ENCODE data around the gene C3orf70. TPM values are rescaled to one million over a fixed set of nuclear protein-coding genes. Genes with fewer than 3 reads are reported as not detected.

Gene C3orf70
- total RNA-seq, 1 experiment from 2014 or later: not detected

DNA sequence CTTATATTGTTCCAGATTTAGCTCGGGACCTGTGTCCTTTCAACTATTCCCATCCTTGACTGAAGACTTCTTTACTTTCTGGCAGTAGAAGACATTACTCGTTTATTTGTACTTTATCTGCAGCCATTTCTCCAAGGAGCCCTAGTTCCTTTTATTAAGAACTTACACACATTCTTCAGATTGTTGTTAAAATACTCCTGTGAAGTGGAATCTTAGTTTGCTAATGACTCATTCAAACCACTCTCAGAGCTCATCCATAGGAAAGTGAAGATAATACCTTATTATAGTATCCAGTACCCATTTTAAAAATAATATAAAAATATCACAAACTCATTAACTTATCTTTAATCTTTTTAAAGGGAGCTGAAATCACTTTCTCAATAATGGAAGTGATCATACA is 63.5 kb downstream of the C3orf70 start:
- no peak for DNase-seq (ENCODE audit: extremely low read depth, low read depth)

DNA sequence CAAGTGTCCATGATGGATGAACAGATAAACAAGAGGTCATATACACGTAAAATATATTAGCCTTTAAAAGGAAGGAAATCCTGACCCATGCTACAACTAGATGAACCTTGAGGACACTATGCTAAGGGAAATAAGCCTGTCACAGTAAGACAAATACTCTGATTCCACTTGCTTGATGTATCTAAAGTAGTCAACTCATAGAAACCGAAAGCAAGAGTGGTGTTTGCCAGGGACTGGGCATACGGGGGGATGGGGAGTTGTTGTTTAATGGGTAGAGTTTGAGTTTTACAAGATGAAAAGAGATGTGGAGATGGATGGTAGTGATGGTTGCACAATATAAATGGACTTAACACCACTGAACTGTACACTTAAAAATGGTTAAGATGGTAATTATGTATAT is 65.4 kb downstream of the C3orf70 start:
- no peak for DNase-seq (ENCODE audit: extremely low read depth, low read depth)

DNA sequence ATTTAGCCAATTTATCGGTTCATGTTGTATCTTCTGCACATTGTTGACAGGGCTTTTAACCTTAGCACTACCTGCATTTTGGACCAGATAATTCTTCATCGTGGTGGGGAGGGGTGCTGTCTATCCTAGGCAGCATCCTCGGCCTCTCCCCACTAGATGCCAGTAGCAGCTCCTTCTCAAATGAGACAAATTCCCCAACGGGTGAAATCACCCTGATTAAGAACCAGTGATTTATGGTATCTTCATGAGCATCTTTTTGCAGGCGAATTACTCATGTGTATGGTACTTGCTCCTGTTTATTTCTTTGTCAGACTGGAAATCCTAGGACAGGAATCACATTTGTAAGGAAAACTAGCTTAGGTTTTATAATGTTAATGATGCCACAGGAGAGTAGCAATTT is 68.0 kb downstream of the C3orf70 start:
- no peak for DNase-seq (ENCODE audit: extremely low read depth, low read depth)

DNA sequence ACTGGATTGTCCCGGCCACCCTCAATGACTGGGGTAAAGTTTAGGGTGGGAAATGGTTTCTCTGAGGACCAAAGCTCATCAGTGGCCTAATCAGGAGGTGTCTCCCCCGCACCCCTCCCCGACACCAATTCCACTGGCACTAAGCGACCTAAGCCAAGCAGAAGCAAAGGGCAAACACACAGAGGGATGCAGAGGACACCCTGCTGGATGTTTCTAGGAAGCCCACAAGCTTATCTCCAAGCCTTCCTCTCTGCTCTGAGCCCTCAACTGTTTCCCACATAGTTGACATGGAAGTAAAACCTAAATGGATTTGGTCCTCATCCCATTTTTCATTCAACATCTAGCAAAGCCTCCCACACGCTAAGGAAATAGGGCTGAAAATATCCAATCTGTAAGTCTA is 68.5 kb downstream of the C3orf70 start:
- DNase-seq (ENCODE audit: extremely low read depth, low read depth): no peak

DNA sequence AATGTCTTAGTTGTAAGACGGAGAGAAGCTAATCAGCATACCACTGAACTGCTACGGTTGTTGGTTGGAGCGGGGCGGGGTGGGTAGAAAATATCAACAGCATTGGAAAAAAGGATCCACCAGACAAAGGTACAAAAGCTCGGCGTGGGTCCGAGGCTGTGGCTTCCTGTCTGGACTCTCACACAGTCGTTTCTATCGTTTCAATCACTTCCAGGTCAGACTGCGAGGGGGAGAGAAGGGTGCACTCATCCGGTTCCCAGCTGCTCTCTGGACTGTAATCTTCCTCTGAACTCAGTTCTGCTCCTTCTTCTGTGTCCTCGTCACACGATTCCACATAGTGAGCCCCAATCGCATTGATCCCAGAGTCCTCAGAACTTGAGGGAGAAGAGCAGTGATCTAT is 70.0 kb downstream of the C3orf70 start:
- DNase-seq (ENCODE audit: extremely low read depth, low read depth): no peak

DNA sequence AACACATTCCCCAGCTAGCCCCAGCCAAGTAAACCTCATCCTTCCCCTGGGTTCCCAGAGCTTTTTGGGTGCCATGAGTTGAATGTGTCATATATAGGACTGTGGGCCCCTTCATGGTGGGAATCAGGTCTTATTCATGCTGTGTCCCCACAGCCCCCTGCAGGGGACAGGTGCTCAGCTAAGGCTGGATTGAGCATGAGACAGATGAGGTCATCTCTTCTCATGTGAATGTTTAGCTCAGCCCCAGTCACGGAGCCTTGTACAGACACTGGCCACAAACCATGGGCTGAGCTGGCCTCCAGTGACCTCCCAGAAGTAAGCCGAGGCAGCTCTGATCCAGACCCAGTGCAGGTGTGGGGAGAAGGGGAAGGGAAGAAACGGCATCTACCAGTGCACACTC is 70.7 kb downstream of the C3orf70 start:
- no peak for DNase-seq (ENCODE audit: extremely low read depth, low read depth)

DNA sequence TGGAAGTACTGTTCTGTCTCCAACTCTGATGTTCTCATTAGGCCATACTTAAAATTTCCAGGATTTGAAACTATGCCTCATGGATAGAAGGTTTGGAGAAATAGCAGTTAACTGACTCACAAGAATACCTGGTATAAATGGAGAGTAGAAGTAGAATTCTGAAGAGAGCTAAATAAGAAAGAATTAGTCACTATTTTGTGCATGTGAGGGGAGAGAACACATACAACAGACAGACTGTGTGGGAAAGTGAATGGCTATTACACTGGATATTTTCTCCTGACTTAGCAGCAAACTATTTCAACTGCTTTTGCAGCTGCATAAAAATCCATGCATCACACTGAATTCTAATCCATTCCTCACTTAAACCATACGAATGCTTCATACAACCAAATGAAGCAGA is 71.3 kb downstream of the C3orf70 start:
- DNase-seq (ENCODE audit: extremely low read depth, low read depth): no peak

DNA sequence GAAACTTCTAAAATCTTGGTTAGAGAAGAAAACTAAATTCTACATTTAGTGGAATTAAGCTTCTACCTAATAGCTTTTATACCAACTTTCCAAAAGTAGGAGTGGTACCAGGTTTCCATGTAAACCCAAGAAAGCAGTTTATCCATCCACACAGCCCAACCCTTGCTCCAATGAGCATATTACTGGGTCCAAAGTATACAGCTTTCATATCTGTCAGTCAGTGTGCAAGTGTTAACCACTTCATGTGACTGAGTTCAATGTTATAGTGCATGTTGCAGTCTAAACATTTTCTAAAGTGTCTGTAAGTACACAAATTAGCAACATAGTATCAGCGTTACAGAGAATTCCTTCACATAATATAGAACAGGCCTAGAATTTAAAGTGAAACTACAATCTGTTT is 73.2 kb downstream of the C3orf70 start:
- DNase-seq (ENCODE audit: extremely low read depth, low read depth): no peak

DNA sequence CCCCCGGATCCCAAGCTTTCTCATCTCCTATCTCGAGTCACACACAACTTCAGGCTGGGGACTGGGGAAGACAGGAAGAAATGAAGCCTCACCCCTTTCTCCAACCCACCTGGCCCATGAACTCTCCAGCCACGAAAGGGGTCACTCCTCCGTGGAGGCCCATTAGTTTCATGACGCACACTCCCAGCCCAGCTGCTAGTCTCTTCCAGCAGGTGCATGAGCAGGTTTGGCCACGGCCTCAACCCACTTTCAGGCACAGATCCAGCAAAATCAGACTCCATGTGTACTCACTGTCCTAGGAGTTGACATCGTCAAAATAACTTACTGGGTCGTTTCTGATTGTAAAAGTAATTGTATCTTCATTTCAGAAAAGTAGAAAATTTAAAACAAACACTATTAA is 76.6 kb downstream of the C3orf70 start:
- DNase-seq (ENCODE audit: extremely low read depth, low read depth): no peak

DNA sequence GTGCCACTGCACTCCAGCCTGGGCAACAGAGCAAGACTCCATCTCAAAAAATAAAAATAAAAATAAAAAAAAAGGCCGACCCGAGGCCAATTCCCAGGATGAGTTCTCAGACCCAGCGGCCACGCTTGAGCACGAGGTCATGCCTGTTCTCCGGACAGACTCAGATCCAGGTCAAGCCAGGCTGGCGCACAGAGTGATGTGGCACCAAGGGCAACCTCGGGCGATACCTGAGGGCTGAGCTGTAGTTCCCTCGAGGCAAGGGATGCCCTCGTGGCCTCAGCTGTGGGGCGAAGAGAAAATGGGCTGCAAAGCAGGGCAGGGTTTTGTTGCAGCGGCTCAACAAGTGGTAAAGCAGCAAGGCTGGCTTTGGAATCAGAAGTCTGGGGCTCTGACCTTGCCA is 77.3 kb downstream of the C3orf70 start:
- no peak for DNase-seq (ENCODE audit: extremely low read depth, low read depth)

DNA sequence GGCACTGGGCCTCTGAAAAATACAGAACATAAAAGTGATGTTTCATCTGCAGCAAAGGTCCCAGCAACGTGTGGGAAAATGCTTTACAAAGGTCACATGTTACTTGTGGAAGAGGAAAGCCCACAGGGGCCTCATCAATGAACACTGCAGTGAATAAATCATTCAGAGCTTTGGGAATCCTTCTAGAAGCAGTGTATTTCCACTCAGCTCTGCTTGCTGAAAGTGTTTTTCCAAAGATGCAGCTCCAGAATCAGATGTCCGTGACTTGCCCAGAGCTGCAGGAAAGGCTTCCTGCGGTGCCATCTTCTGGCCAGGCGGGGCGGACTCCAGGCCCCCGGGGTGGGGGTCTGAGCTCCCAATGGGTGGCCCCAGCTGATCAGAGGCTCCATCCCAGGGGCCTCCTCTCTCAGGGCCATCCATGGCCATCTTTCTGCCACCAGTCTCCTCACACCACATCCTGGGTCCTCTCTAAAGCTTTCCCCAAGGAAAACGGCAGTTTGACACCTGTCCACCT is 81.5 kb downstream of the C3orf70 start:
- no peak for DNase-seq (ENCODE audit: extremely low read depth, low read depth)

DNA sequence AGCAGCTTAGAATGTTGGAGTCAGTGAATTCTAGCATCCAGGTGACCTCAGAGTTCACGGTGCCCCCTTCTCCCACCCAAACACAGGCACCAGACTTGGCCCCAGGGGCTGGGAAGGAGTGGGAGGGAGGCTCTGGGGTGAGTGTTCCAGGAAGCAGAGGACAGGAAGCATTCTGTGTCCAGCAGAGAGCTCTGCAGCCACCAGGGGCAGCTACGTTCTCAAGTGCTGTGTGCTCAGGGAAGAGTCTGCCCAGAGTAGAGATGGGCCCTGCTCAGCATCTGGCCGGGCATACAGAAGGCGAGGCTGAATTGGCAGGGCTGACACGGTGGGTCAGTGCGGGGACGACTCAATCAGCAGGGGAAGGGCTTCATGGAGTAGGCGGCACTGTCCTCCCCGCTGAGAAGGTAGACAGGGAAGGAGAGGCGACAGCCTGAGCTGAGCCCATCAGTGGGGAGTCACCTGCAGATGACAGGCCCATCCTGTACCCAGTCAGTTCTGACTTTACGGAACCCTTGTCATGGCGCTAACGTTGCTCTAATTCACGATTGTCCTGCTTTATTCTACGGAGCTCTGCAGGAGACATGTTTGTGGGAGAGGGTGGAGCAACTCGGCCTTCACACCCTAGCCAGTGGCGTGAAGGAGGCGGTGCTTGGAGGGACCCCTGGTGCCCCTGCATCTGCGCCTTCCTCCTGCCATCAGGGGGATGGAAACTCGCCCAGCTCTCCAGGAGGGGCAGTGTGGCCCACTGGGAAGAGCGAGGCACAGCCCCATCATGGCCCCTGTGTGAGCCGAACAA is 82.2 kb downstream of the C3orf70 start:
- no peak for DNase-seq (ENCODE audit: extremely low read depth, low read depth)

DNA sequence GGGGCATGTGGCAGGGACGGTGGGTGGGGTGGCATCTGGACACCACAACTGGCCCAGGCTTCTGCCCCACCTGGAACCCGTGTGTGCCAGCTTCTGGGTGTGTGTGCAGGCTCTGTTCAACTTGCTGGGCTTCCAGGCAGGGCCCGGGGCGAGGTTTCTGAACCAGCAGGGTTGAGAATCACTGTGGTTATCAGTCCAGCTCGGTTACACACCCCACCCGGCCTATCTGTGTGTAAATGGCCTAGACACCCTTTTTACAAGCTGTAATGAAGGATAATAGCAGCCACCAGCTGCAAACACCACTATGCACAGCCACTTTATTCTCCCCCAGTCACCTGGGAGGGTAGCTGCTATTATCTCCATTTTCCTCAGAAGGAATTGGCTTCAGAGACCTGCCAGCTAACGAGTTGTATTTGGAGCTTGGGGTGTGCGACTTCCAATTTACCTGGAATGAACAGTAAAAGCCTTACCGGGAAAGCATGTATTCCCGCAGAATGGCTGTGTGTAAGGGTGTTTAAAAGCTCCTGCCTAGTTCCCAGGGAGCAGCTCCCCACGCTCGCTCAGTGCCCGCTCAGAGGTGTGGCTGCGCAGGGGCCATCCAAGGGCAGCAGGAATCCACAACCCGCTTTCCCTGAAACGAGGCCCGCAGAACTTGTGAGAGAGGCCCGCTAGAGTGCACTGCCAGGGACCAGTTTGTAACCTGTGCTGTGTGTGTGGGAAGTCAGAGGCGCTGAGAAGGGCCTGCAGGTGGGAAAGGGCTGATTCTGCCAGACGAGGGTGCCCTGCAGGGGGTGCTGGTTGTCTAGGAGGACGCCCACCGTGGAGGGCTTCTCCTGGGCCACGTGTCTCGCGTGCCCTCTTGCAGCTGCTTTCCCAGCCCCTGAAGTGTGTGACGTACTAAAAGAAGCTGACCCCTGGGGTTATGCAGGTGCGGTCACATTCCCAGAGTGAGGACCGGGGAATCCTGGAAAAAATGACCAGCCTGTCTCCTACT is 83.5 kb downstream of the C3orf70 start:
- DNase-seq (ENCODE audit: extremely low read depth, low read depth): no peak

DNA sequence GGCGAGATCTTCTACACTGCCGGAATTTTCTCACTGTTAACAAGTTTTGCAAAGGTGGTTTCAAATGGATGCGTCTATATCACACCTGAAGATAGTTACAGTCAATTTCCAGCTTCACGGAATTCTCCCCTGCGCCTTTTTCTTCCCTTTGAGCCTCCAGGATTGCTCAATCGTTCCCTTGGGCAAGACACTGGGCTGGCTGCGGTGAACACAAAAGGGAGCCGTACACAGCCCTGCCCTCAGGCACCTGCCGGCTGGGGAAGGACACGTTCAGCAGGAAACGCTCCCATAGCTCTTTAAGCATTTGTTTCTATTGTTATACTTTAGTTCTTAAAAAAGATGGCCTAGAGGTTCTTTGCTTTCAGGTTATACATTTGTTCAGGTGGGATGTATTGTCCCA is 85.7 kb downstream of the C3orf70 start:
- DNase-seq (ENCODE audit: extremely low read depth, low read depth): no peak

DNA sequence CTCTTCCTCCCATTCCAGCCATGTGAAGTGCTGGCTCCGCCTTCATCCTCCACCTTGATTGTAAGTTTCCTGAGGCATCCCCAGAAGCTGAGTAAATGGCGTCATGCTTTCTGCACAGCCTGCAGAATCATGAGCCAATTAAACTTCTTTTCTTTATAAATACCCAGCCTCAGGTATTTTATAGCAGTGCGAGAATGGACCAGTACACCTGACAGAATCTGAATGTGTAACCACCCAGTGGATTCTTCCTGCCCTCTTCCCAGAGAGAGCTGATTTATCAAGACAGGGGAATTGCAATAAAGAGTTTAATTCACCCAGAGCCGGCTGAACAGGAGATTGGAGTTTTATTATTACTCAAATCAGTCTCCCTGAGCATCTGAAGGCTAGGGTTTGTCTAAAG is 86.6 kb downstream of the C3orf70 start:
- DNase-seq (ENCODE audit: extremely low read depth, low read depth): no peak

DNA sequence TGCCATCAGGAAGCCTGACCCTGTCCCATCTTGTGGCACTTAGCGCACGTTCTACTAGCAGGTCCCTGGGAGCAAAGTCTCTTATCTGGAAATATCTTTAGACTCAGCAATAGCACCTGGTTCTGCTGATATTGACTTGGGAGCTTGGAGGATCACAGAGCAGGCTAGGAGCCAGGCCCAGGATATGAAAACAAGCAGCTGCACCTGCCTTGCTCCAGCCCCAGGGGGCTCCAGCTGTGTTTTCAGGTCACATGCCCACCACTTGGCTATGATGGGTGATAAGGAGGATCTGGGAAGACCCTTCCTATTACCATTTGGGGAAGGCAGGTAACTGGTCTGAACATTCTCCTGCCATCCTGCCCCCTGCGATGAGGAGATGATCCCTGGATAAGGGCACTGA is 87.8 kb downstream of the C3orf70 start:
- no peak for DNase-seq (ENCODE audit: extremely low read depth, low read depth)

DNA sequence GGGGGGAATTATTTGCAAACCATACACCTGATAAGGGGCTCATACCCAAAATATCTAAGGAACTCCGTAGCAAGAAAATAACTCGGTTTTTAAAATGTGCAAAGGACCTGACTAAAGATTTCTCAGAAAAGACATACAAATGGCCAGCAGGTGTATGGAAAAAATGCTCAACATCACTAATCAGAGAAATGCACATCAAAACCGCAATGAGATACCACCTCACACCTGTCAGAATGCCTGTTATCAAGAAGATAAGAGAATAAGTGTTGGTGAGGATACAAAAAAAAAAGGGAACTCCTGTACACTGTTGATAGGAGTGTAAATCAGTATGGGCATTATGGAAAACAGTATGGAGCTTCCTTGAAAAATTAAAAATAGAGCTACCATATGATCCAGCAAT is 89.4 kb downstream of the C3orf70 start:
- no peak for DNase-seq (ENCODE audit: extremely low read depth, low read depth)

DNA sequence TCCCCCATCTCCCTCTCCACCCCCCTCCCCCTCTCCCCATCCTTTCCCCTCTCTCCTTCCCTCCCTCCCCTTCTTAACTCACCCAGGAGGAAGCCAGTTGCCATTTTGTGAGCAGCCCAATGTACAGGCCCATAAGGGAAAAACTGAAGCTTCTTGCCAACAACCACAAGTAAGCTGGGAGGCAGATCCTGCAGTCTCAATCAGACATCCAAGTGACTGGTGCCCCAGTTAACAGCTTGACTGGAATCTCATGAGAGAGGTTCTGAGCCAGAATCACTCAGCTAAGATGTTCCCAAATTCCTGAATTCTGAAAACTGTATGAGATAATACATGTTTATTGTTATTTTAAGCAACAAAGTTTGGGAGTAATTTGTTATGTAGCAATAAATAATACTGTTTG is 90.7 kb downstream of the C3orf70 start:
- DNase-seq (ENCODE audit: extremely low read depth, low read depth): no peak

DNA sequence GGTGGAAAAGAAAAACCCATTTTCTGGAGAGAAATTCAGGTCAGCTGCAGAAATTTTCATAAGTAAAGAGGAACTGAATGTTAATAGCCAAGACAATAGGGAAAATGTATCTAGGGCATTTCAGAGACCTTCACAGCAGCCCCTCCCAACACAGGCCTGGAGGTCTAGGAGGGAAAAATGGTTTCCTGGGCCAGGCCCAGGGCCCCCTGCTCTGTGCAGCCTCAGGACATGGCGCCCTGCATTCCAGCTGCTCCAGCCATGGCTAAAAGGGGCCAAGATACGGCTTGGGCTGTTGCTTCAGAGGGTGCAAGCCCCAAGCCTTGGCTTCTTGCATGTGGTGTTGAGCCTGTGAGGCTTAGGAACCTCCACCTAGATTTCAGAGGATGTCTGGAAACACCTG is 92.2 kb downstream of the C3orf70 start:
- no peak for DNase-seq (ENCODE audit: extremely low read depth, low read depth)

DNA sequence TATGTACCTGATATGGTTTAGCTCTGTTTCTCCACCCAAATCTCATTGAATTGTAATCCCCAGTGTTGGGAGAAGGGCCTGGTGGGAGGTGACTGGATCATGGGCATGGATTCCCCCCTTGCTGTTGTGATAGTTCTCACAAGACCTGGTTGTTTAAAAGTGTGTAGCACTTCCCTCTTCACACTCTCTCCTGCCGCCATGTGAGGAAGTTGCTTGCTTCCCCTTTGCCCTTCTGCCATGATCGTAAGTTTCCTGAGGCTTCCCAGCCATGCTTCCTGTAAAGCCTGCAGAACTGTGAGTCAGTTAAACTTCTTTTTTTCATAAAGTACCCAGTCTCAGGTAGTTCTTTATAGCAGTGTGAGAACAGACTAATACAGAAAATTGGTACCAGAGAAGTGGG is 93.1 kb downstream of the C3orf70 start:
- DNase-seq (ENCODE audit: extremely low read depth, low read depth): no peak

DNA sequence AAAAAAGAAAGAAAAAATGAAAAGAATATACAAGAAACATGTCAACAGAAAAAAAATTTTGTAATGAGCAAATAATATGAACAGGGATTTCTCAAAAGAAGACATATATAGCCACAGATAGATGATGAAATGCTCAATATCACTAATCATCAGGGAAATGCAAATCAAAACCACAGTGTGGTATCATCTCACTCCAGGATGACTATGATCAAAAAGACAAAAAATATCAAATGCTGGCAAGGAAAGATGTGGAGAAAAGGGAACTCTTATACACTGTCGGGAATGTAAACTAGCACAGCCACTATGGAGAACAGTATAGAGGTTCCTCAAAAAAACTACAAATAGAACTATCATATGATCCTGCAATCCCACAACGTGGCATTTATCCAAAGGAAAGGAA is 94.1 kb downstream of the C3orf70 start:
- no peak for DNase-seq (ENCODE audit: extremely low read depth, low read depth)

DNA sequence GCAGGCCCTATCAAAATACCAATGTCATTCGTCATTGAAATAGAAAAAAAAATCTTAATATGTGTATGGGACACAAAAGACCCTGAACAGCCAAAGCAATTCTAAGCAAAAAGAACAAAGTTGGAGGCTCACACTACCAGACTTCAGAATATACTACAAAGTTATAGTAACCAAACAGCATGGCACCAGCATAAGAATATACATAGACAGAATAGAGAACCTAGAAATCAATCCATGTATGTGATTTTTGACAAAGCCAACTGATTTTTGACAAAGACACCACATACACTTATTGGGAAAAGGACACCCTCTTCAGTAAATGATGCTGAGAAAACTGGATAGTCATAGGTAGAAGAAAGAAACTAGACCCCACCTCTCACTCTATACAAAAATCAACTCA is 95.0 kb downstream of the C3orf70 start:
- DNase-seq (ENCODE audit: extremely low read depth, low read depth): no peak

Data from NCI-H460 (cell line).